Prostate gland (tissue), 2 donors: ENCODE measurements around the gene CEACAM18. TPM values are rescaled to one million over a fixed set of nuclear protein-coding genes. Genes with fewer than 3 reads are reported as not detected.
"Not testable (repeated sequence)": the region's sequence is repeated elsewhere in the genome, so short reads cannot be mapped to it uniquely, and the experiment has no call there.

ENCODE experiments used
- DNase-seq: peaks from one replicate; pipeline ENCODE4 v3.0.0-alpha.2; 2019; ENCODE audit warnings: low spot score
- H3K27ac ChIP-seq, 2 donors: fragments of 200-600 bp; sonication (generic); 2 replicates each; pipeline ENCODE4 v1.5.1; 2017 to 2019
- H3K27me3 ChIP-seq: fragments of 200-600 bp; sonication (generic); replicated peaks from 2 replicates; pipeline ENCODE4 v1.5.1; 2019; ENCODE audit not compliant: insufficient read depth
- H3K36me3 ChIP-seq, 2 donors: fragments of 200-600 bp; sonication (generic); 1 replicate in 1 of 2; 2 replicates in 1 of 2; pipeline versions ENCODE4 v1.5.1 to v1.8.1; 2017 to 2019
- H3K4me1 ChIP-seq: fragments of 200-600 bp; sonication (generic); replicated peaks from 2 replicates; pipeline ENCODE4 v1.5.1; 2019
- H3K4me3 ChIP-seq, 2 donors: fragments of 200-600 bp; sonication (generic); 2 replicates each; pipeline ENCODE4 v1.5.1; 2017 to 2019
- H3K9me3 ChIP-seq: fragments of 200-600 bp; sonication (generic); 2 replicates; pipeline ENCODE4 v1.5.1; 2017
- CTCF ChIP-seq, 4 experiments: fragments of 200-600 bp in 2 of 4; fragments of 450-650 bp in 2 of 4; sonication (generic) in 2 of 4; IDR thresholded peaks; 1 replicate in 3 of 4; 2 replicates in 1 of 4; pipeline ENCODE4 v1.5.1; 2016 to 2019; ENCODE audit warnings: antibody characterized with exemption in 4 of 4, mild to moderate bottlenecking in 2 of 4, moderate library complexity in 2 of 4
- POLR2A ChIP-seq: fragments of 450-650 bp; IDR thresholded peaks from one replicate; pipeline ENCODE4 v1.6.1; 2016; ENCODE audit warnings: antibody characterized with exemption, mild to moderate bottlenecking
- POLR2AphosphoS5 ChIP-seq: sonication (generic); formaldehyde crosslinking; IDR thresholded peaks from one replicate; pipeline ENCODE4 v1.6.1; 2017; ENCODE audit warnings: antibody characterized with exemption
- WGBS: methylation state at CpG from one replicate; pipeline ENCODE4 v1.1.5; 2018; 5-methylcytosine and 5-hydroxymethylcytosine counted together
- intact Hi-C: fragments of 100-400 bp; cut with DNase I; formaldehyde crosslinking; loops from one replicate; pipeline ENCODE4 v1.14.2; 2022
- total RNA-seq, 2 donors: library from RNA; depleted of rRNA; stranded (reverse); fragments of >200 nt; gene quantifications; one replicate each; pipeline ENCODE4 v1.1.0, GENCODE V29; 2016

Gene CEACAM18
- total RNA-seq, 2 donors from 2014 or later = not detected

- 36% methylated on average over 3 of the region's 3 CpGs for WGBS
Observed at GRCh38 chr19:51497666-51498065, 19.3 kb downstream of the CEACAM18 start.

GRCh38 chr19:51500931-51501330, 22.6 kb downstream of the CEACAM18 start:
- intact Hi-C loops, H3K27ac ChIP-seq, H3K4me1 ChIP-seq, DNase-seq, H3K36me3 ChIP-seq, H3K27me3 ChIP-seq, H3K9me3 ChIP-seq, H3K4me3 ChIP-seq: not testable (repeated sequence)
- WGBS = 53% methylated on average over 8 of the region's 8 CpGs

More at GRCh38 chr19:51497666-51498065, 19.3 kb downstream of the CEACAM18 start:
- H3K27ac ChIP-seq = no peak overlapping the region
- no peaks in the 10 kb centered on the region for H3K4me1 ChIP-seq
- H3K4me3 ChIP-seq = no peak overlapping the region
- intact Hi-C loops = no loop called here
- H3K27me3 ChIP-seq = no peaks in the 10 kb centered on the region
- no peak for DNase-seq
- no peaks in the 10 kb centered on the region for H3K9me3 ChIP-seq
- TF ChIP-seq CTCF (IDR thresholded peaks at IDR 0.05) (no peak), POLR2AphosphoS5 (no peak), POLR2A (no peak)
- no peaks in the 10 kb centered on the region for H3K36me3 ChIP-seq

- DNase-seq = no peak
- no peaks in the 10 kb centered on the region for H3K4me1 ChIP-seq
- TF ChIP-seq POLR2A = no peak
- no peak for TF ChIP-seq POLR2AphosphoS5
- TF ChIP-seq CTCF (IDR thresholded peaks at IDR 0.05) = no peak
- H3K27me3 ChIP-seq = no peaks in the 10 kb centered on the region
- WGBS = 76% methylated on average over 12 of the region's 12 CpGs
- no peak within 1 kb of the TSS for H3K4me3 ChIP-seq
- H3K27ac ChIP-seq = no peak within 1 kb of the TSS
- H3K9me3 ChIP-seq = no peaks in the 10 kb centered on the region
- intact Hi-C loops = no loop called here
- H3K36me3 ChIP-seq = no peaks in the 10 kb centered on the region
Observed at GRCh38 chr19:51501594-51502263, 23.4 kb downstream of the CEACAM18 start, which contains the start of gene SIGLEC12. TSS of gene SIGLEC12 (minus strand) at chr19:51501800. CDS start at chr19:51501733, 67 bp downstream.

GRCh38 chr19:51503286-51503817, 25.0 kb downstream of the CEACAM18 start:
- Histone ChIP-seq H3K36me3 (no peaks in the 10 kb centered on the region), H3K4me1 (no peaks in the 10 kb centered on the region), H3K4me3 (no peak overlapping the region), H3K27ac (no peak overlapping the region), H3K27me3 (no peaks in the 10 kb centered on the region), H3K9me3 (no peaks in the 10 kb centered on the region)
- no peak for TF ChIP-seq POLR2AphosphoS5
- TF ChIP-seq CTCF (IDR thresholded peaks at IDR 0.05) = no peak
- no peak for TF ChIP-seq POLR2A
- WGBS = 87% methylated on average over 5 of the region's 5 CpGs
- DNase-seq = no peak
- intact Hi-C loops = no loop called here

- Histone ChIP-seq H3K27me3 (no peaks in the 10 kb centered on the region), H3K27ac (no peak overlapping the region), H3K36me3 (no peaks in the 10 kb centered on the region), H3K4me1 (no peaks in the 10 kb centered on the region), H3K4me3 (no peak overlapping the region), H3K9me3 (no peaks in the 10 kb centered on the region)
- no peak for TF ChIP-seq POLR2A
- no peak for TF ChIP-seq CTCF (IDR thresholded peaks at IDR 0.05)
- no peak for TF ChIP-seq POLR2AphosphoS5
- intact Hi-C loops = no loop called here
- WGBS = 51% methylated on average over 3 of the region's 3 CpGs
- DNase-seq = no peak
Observed at GRCh38 chr19:51503896-51504295, 25.6 kb downstream of the CEACAM18 start.
